ENCODE measurements around the gene NEUROD2.

The NEUROD2 gene

GRCh38 chr17:39607851-39608130 lies at the start of gene NEUROD2:
Gene NEUROD2, minus strand, starts transcription at chr17:39607920. Its CDS starts 1,321 bp downstream, at chr17:39606599.
- in situ Hi-C loops (cut with MboI; ENCODE audit: low sequenced_read_pairs) = no loop called here

- in situ Hi-C loops (cut with MboI; ENCODE audit: low sequenced_read_pairs) = no loop called here
Measured at GRCh38 chr17:39655105-39655504, 47.4 kb upstream of the NEUROD2 start.

- in situ Hi-C loops (cut with MboI; ENCODE audit: low sequenced_read_pairs) = no loop called here
Measured at GRCh38 chr17:39653662-39654331, 46.1 kb upstream of the NEUROD2 start.

DNA sequence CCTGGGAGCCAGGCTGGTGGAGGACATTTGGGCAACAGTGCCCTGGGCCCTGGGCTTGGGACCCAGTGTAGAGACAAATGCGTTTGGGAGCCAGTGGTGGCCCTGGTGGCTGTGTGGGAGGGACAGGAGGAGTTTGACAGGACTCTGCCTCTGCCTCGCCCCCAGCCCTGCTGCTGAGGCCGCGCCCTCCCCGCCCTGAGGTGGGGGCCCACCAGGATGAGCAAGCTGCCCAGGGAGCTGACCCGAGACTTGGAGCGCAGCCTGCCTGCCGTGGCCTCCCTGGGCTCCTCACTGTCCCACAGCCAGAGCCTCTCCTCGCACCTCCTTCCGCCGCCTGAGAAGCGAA lies 45.6 kb upstream of the NEUROD2 start:
- in situ Hi-C loops (cut with MboI; ENCODE audit: low sequenced_read_pairs) = no loop called here

- in situ Hi-C loops (cut with MboI; ENCODE audit: low sequenced_read_pairs) = no loop called here
Measured at GRCh38 chr17:39652587-39653315, 45.0 kb upstream of the NEUROD2 start.

- in situ Hi-C loops (cut with MboI; ENCODE audit: low sequenced_read_pairs) = no loop called here
Measured at GRCh38 chr17:39651923-39652586, 44.3 kb upstream of the NEUROD2 start.

- in situ Hi-C loops (cut with MboI; ENCODE audit: low sequenced_read_pairs) = no loop called here
Measured at GRCh38 chr17:39650121-39650579, 42.4 kb upstream of the NEUROD2 start.

GRCh38 chr17:39648616-39649366 lies 41.1 kb upstream of the NEUROD2 start:
- in situ Hi-C loops (cut with MboI; ENCODE audit: low sequenced_read_pairs) = no loop called here

DNA sequence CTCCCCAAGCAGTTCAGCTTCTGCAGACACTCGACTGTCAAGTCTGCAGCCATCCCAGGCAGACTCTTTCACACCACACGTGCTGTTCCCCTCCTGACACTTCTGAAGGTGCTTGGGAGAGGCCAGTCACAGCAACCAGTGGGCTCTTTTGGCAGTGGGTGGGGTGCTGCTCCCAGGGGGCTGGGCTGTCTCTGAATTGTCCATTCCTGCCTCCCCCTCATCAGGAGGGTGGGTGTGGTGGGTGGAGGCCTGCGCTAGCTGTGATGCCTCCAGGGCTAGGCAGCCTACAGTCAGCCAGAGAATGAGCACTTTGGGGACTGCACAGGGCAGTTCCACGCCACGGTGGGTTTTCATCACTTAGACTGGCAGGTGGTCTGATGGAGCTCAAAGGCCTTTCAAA lies 39.5 kb upstream of the NEUROD2 start:
- in situ Hi-C loops (cut with MboI; ENCODE audit: low sequenced_read_pairs) = no loop called here

DNA sequence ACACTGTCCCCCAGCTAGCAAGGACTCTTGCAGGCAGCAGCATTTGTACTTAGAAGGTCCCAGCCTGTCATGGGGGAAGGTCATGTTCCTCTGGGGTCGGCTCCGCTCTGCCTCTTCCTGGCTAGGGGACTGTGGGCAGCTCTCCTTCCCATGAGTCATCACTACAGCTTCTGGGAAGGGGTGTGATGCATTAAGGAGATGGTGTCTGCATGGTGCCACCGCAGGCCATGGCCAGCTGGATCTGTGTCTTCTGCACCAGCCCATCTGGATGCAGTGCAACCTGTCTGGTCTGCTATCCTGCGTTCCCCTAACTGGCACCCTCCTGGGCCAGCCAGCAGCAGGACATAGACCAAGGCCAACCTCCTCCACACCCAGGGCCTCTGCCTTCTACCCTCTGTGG lies 35.6 kb upstream of the NEUROD2 start:
- in situ Hi-C loops (cut with MboI; ENCODE audit: low sequenced_read_pairs) = no loop called here

DNA sequence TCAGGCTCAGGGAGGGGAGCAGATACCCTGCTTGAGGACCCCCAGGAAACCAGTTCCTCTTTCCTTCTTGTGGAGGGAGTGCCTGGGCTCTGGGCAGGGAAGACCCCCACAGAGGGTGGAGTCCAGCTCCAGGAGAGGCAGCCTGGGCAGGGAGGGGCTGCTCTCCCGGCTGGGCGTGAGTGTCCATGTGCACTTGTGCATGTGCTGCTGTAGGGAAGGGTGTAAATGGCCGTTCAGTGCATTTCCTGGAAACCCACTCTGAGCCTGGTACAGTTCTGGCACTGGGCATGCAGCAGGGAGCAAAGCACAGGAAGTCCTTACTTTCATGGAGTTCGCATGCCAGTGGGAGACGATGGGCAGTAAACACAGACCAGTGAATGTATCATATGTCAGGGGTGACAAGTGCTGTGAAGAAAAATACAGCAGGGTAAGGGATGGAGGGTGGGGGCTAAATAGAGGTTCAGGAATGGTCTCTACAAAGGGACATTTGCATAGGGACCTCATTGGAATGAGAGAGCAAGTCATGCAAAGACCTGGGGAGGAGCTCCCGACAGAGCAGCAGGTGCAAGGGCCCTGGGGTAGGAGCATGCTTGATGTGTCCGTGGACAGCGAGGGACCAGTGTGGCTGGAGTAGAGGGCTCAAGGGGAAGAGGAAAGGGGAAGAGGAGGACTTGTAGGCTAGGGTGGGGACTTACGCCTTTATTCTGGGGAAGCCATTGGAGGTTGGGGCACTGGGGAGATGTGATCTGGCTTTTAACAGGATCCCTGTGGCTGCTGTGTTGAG lies 34.8 kb upstream of the NEUROD2 start:
- in situ Hi-C loops (cut with MboI; ENCODE audit: low sequenced_read_pairs) = no loop called here

- in situ Hi-C loops (cut with MboI; ENCODE audit: low sequenced_read_pairs) = no loop called here
Measured at GRCh38 chr17:39641883-39642282, 34.2 kb upstream of the NEUROD2 start.

DNA sequence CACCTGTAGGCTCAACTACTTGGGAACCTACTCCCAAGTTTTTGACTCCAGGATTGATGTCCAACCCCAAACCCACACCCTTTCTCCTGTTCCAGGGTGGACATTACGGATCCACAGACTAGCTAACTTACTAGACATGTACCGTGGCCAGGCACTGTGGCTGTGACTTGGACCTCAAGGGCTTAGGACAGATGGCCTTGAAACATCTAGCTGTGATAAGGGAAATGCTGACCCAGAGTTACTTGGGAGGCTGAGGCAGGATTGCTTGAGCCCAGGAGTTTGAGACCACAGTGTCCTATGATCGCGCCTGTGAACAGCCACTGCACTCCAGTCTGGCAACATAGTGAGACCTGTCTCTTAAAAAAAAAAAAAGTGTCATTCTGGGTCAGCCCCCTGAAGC lies 33.4 kb upstream of the NEUROD2 start:
- in situ Hi-C loops (cut with MboI; ENCODE audit: low sequenced_read_pairs) = no loop called here

DNA sequence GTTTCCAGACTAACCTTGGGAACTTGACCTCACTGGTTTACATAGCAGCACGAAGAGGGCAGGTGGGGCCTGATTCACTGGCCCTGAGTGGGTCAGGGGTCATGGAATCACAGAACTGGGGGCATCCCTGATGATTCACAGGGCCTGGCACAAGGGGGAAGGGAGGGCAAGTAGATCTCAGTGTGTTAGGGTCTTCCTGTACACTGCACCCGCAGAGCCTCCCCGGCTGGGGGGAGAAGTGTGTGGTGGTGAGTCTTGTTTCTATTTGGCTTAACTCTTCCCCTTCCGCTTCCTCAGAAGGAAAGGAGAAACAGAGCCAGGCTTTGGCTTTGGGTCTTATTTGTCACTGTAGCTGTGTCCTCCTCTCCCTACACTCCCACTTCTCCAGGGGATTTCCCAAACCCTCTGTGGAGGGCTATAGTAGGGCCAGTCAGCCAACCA lies 32.9 kb upstream of the NEUROD2 start:
- in situ Hi-C loops (cut with MboI; ENCODE audit: low sequenced_read_pairs) = no loop called here

- in situ Hi-C loops (cut with MboI; ENCODE audit: low sequenced_read_pairs) = no loop called here
Measured at GRCh38 chr17:39639566-39640458, 32.1 kb upstream of the NEUROD2 start.

DNA sequence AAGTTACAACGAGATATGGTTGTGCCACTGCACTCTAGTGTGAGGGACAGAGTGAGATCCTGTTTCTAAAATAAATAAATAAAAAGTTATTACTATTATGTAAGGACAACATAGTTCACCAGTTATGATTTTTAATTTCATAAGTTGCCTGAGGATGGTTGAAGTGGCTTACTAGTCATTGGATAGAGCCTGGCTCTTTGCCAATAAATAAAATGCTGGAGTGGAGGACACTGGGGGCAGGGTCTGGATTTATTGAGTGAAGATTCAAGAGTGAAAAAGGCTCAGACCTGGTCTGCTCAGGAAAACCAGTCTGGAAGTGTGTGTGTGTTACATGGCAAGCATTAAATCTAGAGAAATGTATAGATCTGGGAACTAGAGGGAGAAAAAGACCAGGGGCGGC lies 31.3 kb upstream of the NEUROD2 start:
- in situ Hi-C loops (cut with MboI; ENCODE audit: low sequenced_read_pairs) = no loop called here

GRCh38 chr17:39638317-39638716 lies 30.6 kb upstream of the NEUROD2 start:
- in situ Hi-C loops (cut with MboI; ENCODE audit: low sequenced_read_pairs) = no loop called here

- in situ Hi-C loops (cut with MboI; ENCODE audit: low sequenced_read_pairs) = no loop called here
Measured at GRCh38 chr17:39636927-39637736, 29.4 kb upstream of the NEUROD2 start, which contains the start of gene STARD3. Gene STARD3, plus strand, starts transcription at chr17:39637144. Its CDS starts 16,388 bp downstream, at chr17:39653532.

DNA sequence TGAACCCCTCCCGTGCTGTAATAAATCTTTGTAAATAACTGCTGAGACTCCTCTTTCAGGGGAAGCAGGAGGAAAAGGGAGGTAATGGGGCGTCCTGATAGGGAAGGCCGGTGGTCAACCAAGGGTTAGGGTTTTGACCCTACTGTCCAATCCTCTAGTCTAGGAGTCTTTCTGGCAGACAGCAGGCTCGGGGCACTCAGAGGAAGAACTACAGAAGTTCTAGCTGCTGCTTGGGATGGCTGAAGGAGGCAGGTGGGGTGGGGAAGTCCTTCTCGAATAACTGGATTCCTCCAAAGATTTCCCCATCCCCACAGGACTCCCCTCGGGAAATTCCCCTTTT lies 28.8 kb upstream of the NEUROD2 start:
- in situ Hi-C loops (cut with MboI; ENCODE audit: low sequenced_read_pairs) = no loop called here

All from HL-60/S4 treated with retinoic acid at 250 ng/mL for 4 days and 3 days (cell line).